ENCODE data around the gene KNDC1.
"Not testable (repeated sequence)": the region's sequence is repeated elsewhere in the genome, so short reads cannot be mapped to it uniquely, and the experiment has no call there.

KNDC1 gene

DNA sequence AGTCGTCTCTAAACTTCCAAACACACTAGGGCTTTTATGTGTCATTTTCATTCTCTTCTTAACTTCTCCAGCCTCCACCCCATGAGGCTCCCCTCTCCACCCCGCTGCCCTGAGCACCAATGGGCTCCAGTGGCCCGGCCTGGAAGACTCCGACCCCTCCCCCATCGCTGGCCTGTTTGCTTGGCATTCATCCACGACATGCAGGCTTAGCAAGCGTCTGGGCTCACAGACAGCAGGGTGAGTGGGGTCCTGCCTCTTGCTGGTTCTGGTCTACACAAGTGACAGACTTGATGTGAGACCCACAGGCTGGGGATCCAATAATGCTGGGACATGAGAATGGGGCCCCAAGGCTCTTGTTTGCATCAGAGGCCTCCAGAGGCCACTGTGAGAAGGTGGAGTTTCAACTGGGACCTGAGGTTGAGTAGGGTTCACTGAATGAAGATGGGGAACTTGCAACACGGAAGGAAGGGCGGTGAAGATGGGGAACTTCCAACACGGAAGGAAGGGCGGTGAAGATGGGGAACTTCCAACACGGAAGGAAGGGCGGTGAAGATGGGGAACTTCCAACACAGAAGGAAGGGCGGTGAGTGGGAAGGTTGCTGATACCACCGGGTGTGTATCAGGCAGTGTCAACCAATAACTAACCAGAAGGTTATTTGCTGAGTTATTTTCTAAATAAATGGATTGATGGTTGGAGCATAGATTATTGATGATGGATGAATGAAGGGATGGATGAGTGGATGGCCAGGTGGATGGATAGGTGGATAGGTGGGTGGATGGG lies 14.0 kb downstream of the KNDC1 start:
- CTCF ChIA-PET: no interaction called here
- DNase-seq (ENCODE audit: extremely low spot score): no peak
- TF ChIP-seq FOXK2 (IDR thresholded peaks at IDR 0.05) (no peak), LEF1 (IDR thresholded peaks at IDR 0.05; ENCODE audit: borderline replicate concordance) (no peak), ZNF384 (IDR thresholded peaks at IDR 0.05) (no peak), HDGF (IDR thresholded peaks at IDR 0.05; ENCODE audit: borderline replicate concordance) (no peak), L3MBTL2 (conservative IDR thresholded peaks at IDR 0.05) (no peak), FOXM1 (IDR thresholded peaks at IDR 0.05; ENCODE audit: borderline replicate concordance) (no peak), SUZ12 (IDR thresholded peaks at IDR 0.05) (no peak), FOXA1 (IDR thresholded peaks at IDR 0.05) (no peak), CTBP1 (IDR thresholded peaks at IDR 0.05; ENCODE audit: borderline replicate concordance) (no peak), ARNT (IDR thresholded peaks at IDR 0.05) (no peak), SP1 (IDR thresholded peaks at IDR 0.05) (no peak), NFRKB (IDR thresholded peaks at IDR 0.05) (no peak), TARDBP (IDR thresholded peaks at IDR 0.05) (no peak), ELF4 (IDR thresholded peaks at IDR 0.05) (no peak)
- TF ChIP-seq, protein P1, sequence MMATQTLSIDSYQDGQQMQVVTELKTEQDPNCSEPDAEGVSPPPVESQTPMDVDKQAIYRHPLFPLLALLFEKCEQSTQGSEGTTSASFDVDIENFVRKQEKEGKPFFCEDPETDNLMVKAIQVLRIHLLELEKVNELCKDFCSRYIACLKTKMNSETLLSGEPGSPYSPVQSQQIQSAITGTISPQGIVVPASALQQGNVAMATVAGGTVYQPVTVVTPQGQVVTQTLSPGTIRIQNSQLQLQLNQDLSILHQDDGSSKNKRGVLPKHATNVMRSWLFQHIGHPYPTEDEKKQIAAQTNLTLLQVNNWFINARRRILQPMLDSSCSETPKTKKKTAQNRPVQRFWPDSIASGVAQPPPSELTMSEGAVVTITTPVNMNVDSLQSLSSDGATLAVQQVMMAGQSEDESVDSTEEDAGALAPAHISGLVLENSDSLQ (IDR thresholded peaks at IDR 0.05): no peak
- POLR2A ChIA-PET: no interaction called here

DNA sequence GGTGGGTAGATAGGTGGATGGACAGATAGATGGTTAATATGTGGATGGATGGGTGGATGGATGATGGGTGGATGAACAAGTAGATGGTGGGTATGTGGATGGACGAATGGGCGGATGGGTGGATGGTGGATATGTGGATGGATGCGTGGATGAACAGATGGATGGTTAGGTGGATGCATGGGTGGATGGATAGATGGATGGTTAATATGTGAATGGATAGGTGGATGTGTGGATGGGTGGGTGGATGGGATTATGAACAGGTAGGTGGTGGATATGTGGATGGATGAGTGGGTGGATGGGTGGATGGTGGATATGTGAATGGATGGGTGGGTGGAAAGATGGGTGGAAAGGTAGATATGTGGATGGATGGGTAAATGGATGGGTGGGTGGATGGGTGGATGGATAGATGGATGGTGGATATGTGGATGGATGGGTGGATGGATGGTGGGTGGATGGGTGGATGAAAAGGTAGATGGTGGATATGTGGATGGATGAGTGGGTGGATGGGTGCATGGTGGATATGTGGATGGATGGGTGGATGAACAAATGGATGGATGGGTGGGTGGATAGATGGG lies 14.8 kb downstream of the KNDC1 start:
- ChIA-PET CTCF (no interaction called here), POLR2A (no interaction called here)
- DNase-seq (ENCODE audit: extremely low spot score): no peak
- TF ChIP-seq FOXA1 (IDR thresholded peaks at IDR 0.05) (no peak), LEF1 (IDR thresholded peaks at IDR 0.05; ENCODE audit: borderline replicate concordance) (no peak)

DNA sequence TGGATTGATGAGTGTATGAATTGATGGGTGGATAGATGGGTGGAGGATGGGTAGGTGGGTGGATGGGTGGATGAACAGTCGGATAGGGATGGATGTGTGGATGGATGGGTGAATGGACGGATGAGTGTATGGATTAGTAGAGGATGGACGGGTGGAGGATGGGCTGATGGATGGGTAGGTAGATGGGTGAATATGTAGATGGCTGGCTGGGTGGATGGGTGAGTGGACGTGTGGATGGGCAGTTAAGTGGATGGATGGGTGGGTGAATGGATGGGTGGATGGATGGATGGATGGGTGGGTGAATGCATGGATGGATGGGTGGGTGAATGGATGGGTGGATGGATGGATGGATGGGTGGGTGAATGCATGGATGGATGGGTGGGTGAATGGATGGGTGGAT lies 15.6 kb downstream of the KNDC1 start:
- DNase-seq (ENCODE audit: extremely low spot score); POLR2A ChIA-PET; CTCF ChIA-PET: not testable (repeated sequence)

- POLR2A ChIA-PET: no interaction called here
- TF ChIP-seq TARDBP (IDR thresholded peaks at IDR 0.05): no peak
- TF ChIP-seq, protein P1 (IDR thresholded peaks at IDR 0.05): no peak
- TF ChIP-seq FOXM1 (IDR thresholded peaks at IDR 0.05; ENCODE audit: borderline replicate concordance): no peak
- no peak for DNase-seq (ENCODE audit: extremely low spot score)
- CTCF ChIA-PET: no interaction called here
These were observed 16.5 kb downstream of the KNDC1 start for GRCh38 chr10:133176546-133176945.

- CTCF ChIA-PET: no interaction called here
These were observed 17.6 kb downstream of the KNDC1 start for GRCh38 chr10:133177380-133178157.

DNA sequence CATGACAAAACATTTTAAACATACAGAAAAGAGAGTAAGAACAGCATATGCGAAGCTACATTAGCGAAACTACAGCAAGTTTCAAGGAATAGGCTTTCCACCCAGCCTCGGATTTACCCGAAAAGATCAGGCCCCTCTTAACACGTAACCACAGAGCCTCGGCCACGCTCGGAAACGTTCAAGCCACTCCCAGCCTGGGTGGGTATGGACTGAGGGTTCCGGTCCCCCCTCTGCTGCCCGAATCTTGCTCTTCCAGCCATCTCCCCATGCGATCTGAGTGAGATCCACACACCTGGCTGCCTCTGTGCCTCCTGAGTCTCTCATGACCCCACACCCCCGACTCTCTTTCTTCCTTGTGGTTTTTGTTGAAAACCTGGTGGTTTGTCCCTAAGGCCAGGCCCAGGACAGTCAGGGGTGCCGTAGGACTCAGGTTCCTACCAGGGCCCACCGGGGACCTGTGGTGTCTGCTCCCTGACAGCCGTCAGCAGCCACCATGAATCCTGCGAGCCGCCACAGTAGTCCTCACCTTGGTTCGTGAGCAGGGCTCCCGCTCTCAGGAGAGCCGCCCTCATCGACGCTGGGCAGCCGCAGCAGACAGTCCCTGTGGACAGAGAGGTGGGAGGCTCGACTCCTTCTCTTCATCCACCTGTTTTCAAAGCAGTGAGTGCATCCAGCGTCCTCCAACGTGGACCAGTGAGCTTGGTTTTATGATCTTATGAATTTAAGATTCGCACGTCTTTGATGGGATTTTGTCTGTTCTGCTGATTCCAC lies 18.5 kb downstream of the KNDC1 start:
- ChIA-PET POLR2A (no interaction called here), CTCF (no interaction called here)
- TF ChIP-seq CTBP1 (IDR thresholded peaks at IDR 0.05; ENCODE audit: borderline replicate concordance) (no peak), NFRKB (IDR thresholded peaks at IDR 0.05) (no peak), SUZ12 (IDR thresholded peaks at IDR 0.05) (no peak), FOXA1 (IDR thresholded peaks at IDR 0.05) (no peak), ARNT (IDR thresholded peaks at IDR 0.05) (no peak)
- no peak for DNase-seq (ENCODE audit: extremely low spot score)

More at GRCh38 chr10:133177380-133178157, 17.6 kb downstream of the KNDC1 start:
- no peak for DNase-seq (ENCODE audit: extremely low spot score)
- POLR2A ChIA-PET: no interaction called here
- peak; percentile 76 for TF ChIP-seq TARDBP (IDR thresholded peaks at IDR 0.05)
- no peak for TF ChIP-seq BHLHE40 (IDR thresholded peaks at IDR 0.05; ENCODE audit: borderline replicate concordance)

- DNase-seq (ENCODE audit: extremely low spot score): no peak
- TF ChIP-seq FOXM1 (IDR thresholded peaks at IDR 0.05; ENCODE audit: borderline replicate concordance) (no peak), SP1 (IDR thresholded peaks at IDR 0.05) (no peak), FOXK2 (IDR thresholded peaks at IDR 0.05) (no peak), TARDBP (IDR thresholded peaks at IDR 0.05) (no peak), HDGF (IDR thresholded peaks at IDR 0.05; ENCODE audit: borderline replicate concordance) (no peak), ARNT (IDR thresholded peaks at IDR 0.05) (no peak), BHLHE40 (IDR thresholded peaks at IDR 0.05; ENCODE audit: borderline replicate concordance) (no peak), SUZ12 (IDR thresholded peaks at IDR 0.05) (no peak), CTBP1 (IDR thresholded peaks at IDR 0.05; ENCODE audit: borderline replicate concordance) (no peak), ZNF384 (IDR thresholded peaks at IDR 0.05) (no peak), NFRKB (IDR thresholded peaks at IDR 0.05) (no peak), FOXA1 (IDR thresholded peaks at IDR 0.05) (no peak), L3MBTL2 (conservative IDR thresholded peaks at IDR 0.05) (no peak), ELF4 (IDR thresholded peaks at IDR 0.05) (no peak)
- TF ChIP-seq, protein P1 (IDR thresholded peaks at IDR 0.05): no peak
- POLR2A ChIA-PET: no interaction called here
- CTCF ChIA-PET: no interaction called here
These were observed 19.1 kb downstream of the KNDC1 start for GRCh38 chr10:133179128-133179520.

Measured in HEK293T (cell line).